Smooth muscle cell (in vitro differentiated cells): ENCODE measurements around the gene ATP11B. TPM values are rescaled to one million over a fixed set of nuclear protein-coding genes. Genes with fewer than 3 reads are reported as not detected.

Experiments used
- DNase-seq: peaks from one replicate; lab custom pipeline; 2025; ENCODE audit not compliant: unreplicated experiment; lab: John Stamatoyannopoulos, UW
- H2AFZ ChIP-seq: fragments of 200-600 bp; sonication (generic); 2 replicates; pipeline ENCODE4 v1.6.0; 2016; ENCODE audit warnings: antibody characterized with exemption, low read depth, mild to moderate bottlenecking
- H3F3A ChIP-seq: fragments of 200-600 bp; sonication (generic); 2 replicates; pipeline ENCODE4 v1.6.0; 2017; ENCODE audit warnings: antibody characterized with exemption, low read depth
- H3K27ac ChIP-seq: fragments of 200-600 bp; sonication (generic); 2 replicates; pipeline ENCODE4 v1.5.1; 2016; ENCODE audit warnings: low read depth, mild to moderate bottlenecking
- H3K27me3 ChIP-seq: fragments of 200-600 bp; sonication (generic); 2 replicates; pipeline ENCODE4 v1.6.1; 2016; ENCODE audit warnings: low read depth, mild to moderate bottlenecking
- H3K36me3 ChIP-seq: fragments of 200-600 bp; sonication (generic); 2 replicates; pipeline ENCODE4 v1.5.1; 2016; ENCODE audit warnings: low read depth
- H3K4me1 ChIP-seq: fragments of 200-600 bp; sonication (generic); 2 replicates; pipeline ENCODE4 v1.5.1; 2016; ENCODE audit warnings: low read depth
- H3K4me2 ChIP-seq: fragments of 200-600 bp; sonication (generic); 2 replicates; pipeline ENCODE4 v1.6.0; 2016; ENCODE audit warnings: mild to moderate bottlenecking
- H3K4me3 ChIP-seq: fragments of 200-600 bp; sonication (generic); 2 replicates; pipeline ENCODE4 v1.5.1; 2016; ENCODE audit warnings: mild to moderate bottlenecking
- H3K79me2 ChIP-seq: fragments of 200-600 bp; sonication (generic); 2 replicates; pipeline ENCODE4 v1.6.0; 2016; ENCODE audit warnings: low read depth, mild to moderate bottlenecking
- H3K9ac ChIP-seq: fragments of 200-600 bp; sonication (generic); 2 replicates; pipeline ENCODE4 v1.6.0; 2016; ENCODE audit warnings: low read depth
- H3K9me3 ChIP-seq: fragments of 200-600 bp; sonication (generic); replicated peaks from 2 replicates; pipeline ENCODE4 v1.5.1; 2016; ENCODE audit warnings: low read depth
- H4K20me1 ChIP-seq: fragments of 200-600 bp; sonication (generic); 2 replicates; pipeline ENCODE4 v1.6.0; 2016; ENCODE audit warnings: low read depth
- whole genome bisulfite sequencing: methylation state at CpG from one replicate; pipeline ENCODE4 v1.1.7; 2016; ENCODE audit warnings: low lambda C conversion rate; 5-methylcytosine and 5-hydroxymethylcytosine counted together
- polyA plus RNA-seq: library from polyadenylated mRNA; unstranded; fragments of >200 nt; fragmentation: Nextera tagmentation; extraction: Ambion mirVana; gene quantifications from 2 replicates; pipeline ENCODE4 v1.2.1, GENCODE V29; 2016
- total RNA-seq: library from RNA; depleted of rRNA; stranded (reverse); fragments of >200 nt; gene quantifications from 2 replicates; pipeline ENCODE4 v1.2.3, GENCODE V29; 2014
- TF ChIP-seq, protein P1 (sequence below): fragments of 200-600 bp; sonication (generic); IDR thresholded peaks from 2 replicates; pipeline ENCODE4 v1.5.1; 2017; ENCODE audit warnings: borderline replicate concordance, mild to moderate bottlenecking, antibody characterized with exemption; ENCODE audit not compliant: insufficient read depth, poor library complexity, severe bottlenecking

ATP11B gene
- total and polyA plus RNA-seq, 2 experiments from 2014 or later: 12.0 to 48.7 TPM

DNA sequence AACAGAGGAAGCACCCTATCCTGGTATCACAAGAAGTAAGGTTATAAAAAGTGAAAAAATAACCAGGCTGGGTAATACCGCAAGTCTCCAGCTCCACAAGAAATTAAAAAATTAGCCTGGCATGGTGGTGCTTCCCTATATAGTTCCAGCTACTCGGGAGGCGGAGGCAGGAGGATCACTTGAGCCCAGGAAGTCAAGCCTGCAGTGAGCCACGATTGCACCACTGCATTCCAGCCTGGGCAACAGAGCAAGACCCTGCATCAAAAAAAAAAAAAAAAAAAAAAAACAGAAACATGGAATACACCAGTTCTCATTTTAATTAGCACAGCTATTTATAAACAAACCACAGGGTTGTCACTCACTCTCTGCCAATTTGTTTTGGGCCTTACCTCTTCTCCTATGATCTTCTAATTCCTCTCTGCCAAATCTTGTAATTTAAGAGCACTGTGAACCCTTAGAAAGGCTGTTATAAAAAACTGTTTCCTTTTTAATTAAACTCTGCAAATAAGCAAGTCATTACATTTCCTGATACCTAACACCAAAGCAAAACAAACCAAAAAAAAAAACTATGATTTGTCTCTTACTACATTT, 164.5 kb downstream of the ATP11B start:
- Histone ChIP-seq H3K27me3 (no peaks in the 10 kb centered on the region), H3F3A (no peaks in the 10 kb centered on the region), H3K9me3 (no peaks in the 10 kb centered on the region), H3K4me3 (no peak overlapping the region), H3K79me2 (peaks cover 3% of the 10 kb centered on the region), H3K4me2 (no peak overlapping the region), H2AFZ (no peak overlapping the region), H3K9ac (no peak overlapping the region), H3K36me3 (peaks cover 3% of the 10 kb centered on the region), H3K27ac (no peak overlapping the region), H3K4me1 (peaks cover 12% of the 10 kb centered on the region), H4K20me1 (no peaks in the 10 kb centered on the region)
- no peak for DNase-seq
- TF ChIP-seq, protein P1, sequence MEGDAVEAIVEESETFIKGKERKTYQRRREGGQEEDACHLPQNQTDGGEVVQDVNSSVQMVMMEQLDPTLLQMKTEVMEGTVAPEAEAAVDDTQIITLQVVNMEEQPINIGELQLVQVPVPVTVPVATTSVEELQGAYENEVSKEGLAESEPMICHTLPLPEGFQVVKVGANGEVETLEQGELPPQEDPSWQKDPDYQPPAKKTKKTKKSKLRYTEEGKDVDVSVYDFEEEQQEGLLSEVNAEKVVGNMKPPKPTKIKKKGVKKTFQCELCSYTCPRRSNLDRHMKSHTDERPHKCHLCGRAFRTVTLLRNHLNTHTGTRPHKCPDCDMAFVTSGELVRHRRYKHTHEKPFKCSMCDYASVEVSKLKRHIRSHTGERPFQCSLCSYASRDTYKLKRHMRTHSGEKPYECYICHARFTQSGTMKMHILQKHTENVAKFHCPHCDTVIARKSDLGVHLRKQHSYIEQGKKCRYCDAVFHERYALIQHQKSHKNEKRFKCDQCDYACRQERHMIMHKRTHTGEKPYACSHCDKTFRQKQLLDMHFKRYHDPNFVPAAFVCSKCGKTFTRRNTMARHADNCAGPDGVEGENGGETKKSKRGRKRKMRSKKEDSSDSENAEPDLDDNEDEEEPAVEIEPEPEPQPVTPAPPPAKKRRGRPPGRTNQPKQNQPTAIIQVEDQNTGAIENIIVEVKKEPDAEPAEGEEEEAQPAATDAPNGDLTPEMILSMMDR: no peak
- WGBS: 96% methylated on average over 4 of the region's 4 CpGs

DNA sequence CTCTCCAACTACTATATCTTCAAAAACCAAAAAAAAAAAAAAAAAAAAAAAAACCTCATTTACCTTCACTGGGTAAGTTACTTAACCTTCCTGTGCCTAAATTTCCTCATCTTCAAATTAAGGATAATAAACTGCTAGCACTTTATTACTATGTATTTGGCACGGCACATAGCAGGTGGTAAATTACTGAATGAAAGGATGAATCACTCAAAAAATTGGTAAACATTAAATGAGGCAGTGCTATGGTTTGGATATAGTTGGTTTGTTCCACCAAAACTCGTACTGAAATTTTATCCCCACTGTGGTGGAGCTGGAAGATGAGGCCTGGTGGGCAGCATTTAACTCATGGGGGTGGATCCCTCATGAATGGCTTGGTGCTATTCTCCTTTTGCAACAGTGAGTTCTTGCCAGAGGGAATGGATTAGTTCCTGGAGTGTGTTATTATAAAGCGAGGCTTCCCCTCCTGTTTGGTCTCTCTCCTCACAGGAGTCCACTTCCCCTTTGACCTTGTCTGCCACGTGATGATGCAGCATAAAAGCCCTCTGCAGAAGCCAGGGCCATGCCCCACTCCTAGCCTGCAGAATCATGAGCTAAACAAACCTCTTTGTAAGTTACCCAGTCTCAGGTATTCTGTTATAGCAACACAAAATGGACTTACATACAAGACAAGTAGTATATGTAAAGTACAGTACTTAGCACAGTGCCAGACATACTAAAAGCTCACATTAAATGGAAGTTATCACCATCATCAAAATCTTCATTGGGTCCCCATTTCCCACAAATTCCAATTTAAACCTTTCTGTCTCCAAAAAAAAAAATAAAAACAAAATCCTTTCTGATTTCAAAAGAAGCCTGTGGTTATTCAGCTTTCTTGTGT, 166.4 kb downstream of the ATP11B start:
- peaks cover 4% of the 10 kb centered on the region for H4K20me1 ChIP-seq
- H3K27ac ChIP-seq: no peak overlapping the region
- 75% methylated on average over 4 of the region's 4 CpGs for WGBS
- H2AFZ ChIP-seq: no peak overlapping the region
- no peaks in the 10 kb centered on the region for H3K9me3 ChIP-seq
- no peaks in the 10 kb centered on the region for H3K27me3 ChIP-seq
- no peak overlapping the region for H3K4me2 ChIP-seq
- no peak overlapping the region for H3K9ac ChIP-seq
- peaks cover 12% of the 10 kb centered on the region for H3K4me1 ChIP-seq
- H3K4me3 ChIP-seq: no peak overlapping the region
- peaks cover 3% of the 10 kb centered on the region for H3K36me3 ChIP-seq
- H3K79me2 ChIP-seq: peaks cover 3% of the 10 kb centered on the region
- DNase-seq: no peak
- H3F3A ChIP-seq: no peaks in the 10 kb centered on the region
- TF ChIP-seq, protein P1: no peak

DNA sequence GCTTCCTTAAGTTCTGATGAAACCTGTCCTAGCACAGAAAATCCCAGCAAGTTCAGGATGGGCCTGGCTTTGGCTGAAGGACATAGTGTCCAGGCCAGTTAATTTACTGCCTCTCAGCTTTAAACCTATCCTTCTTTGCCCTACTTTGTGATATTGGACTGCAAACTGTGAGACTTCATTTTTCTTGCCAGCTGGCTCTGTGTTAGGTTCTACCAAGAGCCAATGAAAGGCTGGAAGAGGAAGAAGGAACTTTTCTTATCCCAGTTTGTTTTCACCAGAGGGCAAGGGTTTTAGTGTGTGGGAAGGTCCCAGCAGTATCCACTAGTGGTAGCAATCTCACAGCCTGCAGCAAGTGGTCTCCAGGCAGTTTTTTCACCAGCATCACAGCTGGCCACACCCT, 168.9 kb downstream of the ATP11B start:
- Histone ChIP-seq H3K79me2 (peaks cover 25% of the 10 kb centered on the region), H3K9ac (no peak overlapping the region), H3F3A (no peaks in the 10 kb centered on the region), H3K4me1 (peaks cover 12% of the 10 kb centered on the region), H3K27ac (no peak overlapping the region), H4K20me1 (peaks cover 26% of the 10 kb centered on the region), H3K9me3 (no peaks in the 10 kb centered on the region), H3K27me3 (no peaks in the 10 kb centered on the region), H2AFZ (no peak overlapping the region), H3K4me2 (no peak overlapping the region), H3K4me3 (no peak overlapping the region), H3K36me3 (peaks cover 3% of the 10 kb centered on the region)
- TF ChIP-seq, protein P1: no peak
- no peak for DNase-seq

DNA sequence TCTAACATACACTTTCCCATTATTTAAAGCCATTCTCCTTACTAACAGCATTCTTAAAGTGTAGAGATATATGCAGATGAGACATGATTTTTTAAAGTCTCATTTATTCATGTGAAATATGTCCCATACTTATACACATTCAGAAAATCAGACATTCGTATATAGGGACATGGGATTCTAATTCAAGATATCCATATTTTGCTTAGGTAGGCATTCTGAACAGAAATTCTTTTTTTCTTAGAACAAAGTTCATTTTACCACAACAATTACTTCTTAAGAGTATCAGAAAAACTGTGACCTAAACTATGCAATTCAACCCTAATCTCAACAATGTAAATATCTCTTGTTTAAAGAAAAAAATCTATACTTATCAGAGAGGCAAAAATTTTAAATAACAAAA, 170.9 kb downstream of the ATP11B start:
- no peak overlapping the region for H3K27ac ChIP-seq
- peaks cover 12% of the 10 kb centered on the region for H3K4me1 ChIP-seq
- no peaks in the 10 kb centered on the region for H3K27me3 ChIP-seq
- no peaks in the 10 kb centered on the region for H3F3A ChIP-seq
- peaks cover 41% of the 10 kb centered on the region for H3K79me2 ChIP-seq
- no peak for DNase-seq
- 98% methylated on average over 1 of the region's 1 CpG for WGBS
- no peak overlapping the region for H2AFZ ChIP-seq
- no peak overlapping the region for H3K4me3 ChIP-seq
- no peaks in the 10 kb centered on the region for H3K9me3 ChIP-seq
- H3K36me3 ChIP-seq: peaks cover 3% of the 10 kb centered on the region
- no peak overlapping the region for H3K4me2 ChIP-seq
- H3K9ac ChIP-seq: no peak overlapping the region
- TF ChIP-seq, protein P1: no peak
- H4K20me1 ChIP-seq: peaks cover 45% of the 10 kb centered on the region
